H1 (cell line): Measurements from ENCODE around the gene GLUL. TPM values are rescaled to one million over a fixed set of nuclear protein-coding genes. Genes with fewer than 3 reads are reported as not detected.
A peak's percentile ranks its signal among the peaks of the same experiment; 100 is the strongest.

Source experiments
- CTCF ChIA-PET: fragments of 300-600 bp; sonication (Branson Sonifier 250); formaldehyde crosslinking; loops from one replicate; lab custom pipeline; 2021; ENCODE audit not compliant: partially characterized antibody; lab: Charles Lee
- POLR2A ChIA-PET: fragments of 300-600 bp; sonication (Branson Sonifier 250); formaldehyde crosslinking; loops from one replicate; lab custom pipeline; 2021; ENCODE audit warnings: inconsistent platforms; ENCODE audit not compliant: partially characterized antibody; lab: Charles Lee
- DNase-seq, 2 experiments: peaks; one replicate each; pipeline versions ENCODE4 v3.0.0 to v3.0.0-alpha.2; 2010 to 2022; ENCODE audit warnings: low spot score in 2 of 2, low read depth in 1 of 2, mixed read lengths in 1 of 2
- FAIRE-seq: peaks from 2 replicates; lab custom pipeline; 2011; peaks lifted over from hg19 to GRCh38; lab: Jason Lieb, UNC
- H2AFZ ChIP-seq: 2 replicates; pipeline ENCODE4 v1.8.1; 2012; ENCODE audit warnings: low read length, inconsistent platforms
- H2AK5ac ChIP-seq: 2 replicates; pipeline ENCODE4 v1.6.1; 2013; ENCODE audit warnings: low read depth, low read length
- H2BK120ac ChIP-seq: replicated peaks from 2 replicates; pipeline ENCODE3; 2013; ENCODE audit warnings: low read depth, low read length, inconsistent platforms
- H2BK12ac ChIP-seq: 2 replicates; pipeline ENCODE4 v1.6.1; 2013; ENCODE audit warnings: low read depth, low read length
- H2BK15ac ChIP-seq: 2 replicates; pipeline ENCODE4 v1.6.1; 2013; ENCODE audit warnings: low read length
- H2BK20ac ChIP-seq: 2 replicates; pipeline ENCODE4 v1.6.1; 2013; ENCODE audit warnings: low read length
- H2BK5ac ChIP-seq: 2 replicates; pipeline ENCODE4 v1.6.1; 2013; ENCODE audit warnings: low read depth, low read length
- H3K14ac ChIP-seq: 2 replicates; pipeline ENCODE4 v1.6.1; 2013; ENCODE audit warnings: inconsistent platforms; ENCODE audit not compliant: insufficient read length
- H3K18ac ChIP-seq: 2 replicates; pipeline ENCODE4 v1.6.1; 2013; ENCODE audit warnings: low read length; ENCODE audit errors: extremely low read depth
- H3K23ac ChIP-seq: 2 replicates; pipeline ENCODE4 v1.6.1; 2013; ENCODE audit warnings: inconsistent platforms; ENCODE audit not compliant: insufficient read length
- H3K23me2 ChIP-seq: 2 replicates; pipeline ENCODE4 v1.6.1; 2013; ENCODE audit warnings: low read depth, low read length
- H3K27ac ChIP-seq: 2 replicates; pipeline ENCODE4 v1.6.1; 2011; ENCODE audit warnings: low read depth, low read length, inconsistent platforms
- H3K27me3 ChIP-seq, 4 experiments: replicated peaks in 1 of 4; 1 replicate in 1 of 4; 2 replicates in 3 of 4; pipeline versions ENCODE4 v1.6.1 to v1.8.1; 2011 to 2013; ENCODE audit warnings: low read length in 3 of 4, mild to moderate bottlenecking in 3 of 4, inconsistent platforms in 2 of 4, mixed read lengths in 2 of 4, moderate library complexity in 1 of 4; ENCODE audit not compliant: control insufficient read depth in 3 of 4, insufficient read depth in 3 of 4; ENCODE audit errors: extremely low read depth in 1 of 4
- H3K36me3 ChIP-seq, 4 experiments: 2 replicates each; pipeline versions ENCODE4 v1.6.1 to v1.8.1; 2011 to 2013; ENCODE audit warnings: mild to moderate bottlenecking in 4 of 4, low read length in 3 of 4, moderate library complexity in 2 of 4, control low read depth in 1 of 4, inconsistent platforms in 1 of 4; ENCODE audit not compliant: insufficient read depth in 4 of 4, control insufficient read depth in 2 of 4
- H3K4ac ChIP-seq: replicated peaks from 2 replicates; pipeline ENCODE3; 2013; ENCODE audit warnings: low read length, low read depth, mixed read lengths, inconsistent platforms; ENCODE audit not compliant: insufficient read length
- H3K4me1 ChIP-seq, 4 experiments: replicated peaks in 1 of 4; 1 replicate in 1 of 4; 2 replicates in 3 of 4; pipeline versions ENCODE4 v1.6.1 to v1.8.1; 2011 to 2013; ENCODE audit warnings: low read length in 3 of 4, inconsistent platforms in 2 of 4, mixed read lengths in 1 of 4; ENCODE audit not compliant: insufficient read depth in 4 of 4, control insufficient read depth in 3 of 4
- H3K4me2 ChIP-seq, 2 experiments: 2 replicates each; pipeline versions ENCODE4 v1.6.1 to v1.8.1; 2011 to 2013; ENCODE audit warnings: low read depth in 2 of 2, low read length in 2 of 2, control low read depth in 1 of 2, inconsistent platforms in 1 of 2, mild to moderate bottlenecking in 1 of 2; ENCODE audit not compliant: insufficient read depth in 1 of 2
- H3K4me3 ChIP-seq, 4 experiments: fragments of 200-600, 300-600 bp in 1 of 4; sonication (generic), shearing (Covaris generic), sonication (Bioruptor Twin) in 1 of 4; 2 replicates each; pipeline versions ENCODE4 v1.5.1 to v1.8.1; 2011 to 2016; ENCODE audit warnings: low read length in 4 of 4, low read depth in 3 of 4, control low read depth in 2 of 4, inconsistent platforms in 2 of 4, mild to moderate bottlenecking in 2 of 4, mixed read lengths in 1 of 4, moderate library complexity in 1 of 4; ENCODE audit not compliant: insufficient read depth in 2 of 4; ENCODE audit errors: extremely low read depth in 1 of 4
- H3K56ac ChIP-seq: replicated peaks from 2 replicates; pipeline ENCODE3; 2013; ENCODE audit warnings: low read depth, mild to moderate bottlenecking, mixed read lengths, low read length, inconsistent platforms; ENCODE audit not compliant: insufficient read length
- H3K79me1 ChIP-seq: 2 replicates; pipeline ENCODE4 v1.6.1; 2013; ENCODE audit warnings: low read depth, low read length, control low read depth
- H3K79me2 ChIP-seq, 2 experiments: 2 replicates each; pipeline versions ENCODE4 v1.6.1 to v1.8.1; 2012 to 2013; ENCODE audit warnings: low read length in 2 of 2, mild to moderate bottlenecking in 2 of 2, inconsistent platforms in 1 of 2; ENCODE audit not compliant: insufficient read depth in 2 of 2, control insufficient read depth in 1 of 2
- H3K9ac ChIP-seq, 4 experiments: replicated peaks in 1 of 4; 1 replicate in 1 of 4; 2 replicates in 3 of 4; pipeline versions ENCODE4 v1.6.1 to v1.8.1; 2011 to 2013; ENCODE audit warnings: low read depth in 3 of 4, low read length in 3 of 4, control low read depth in 2 of 4, mild to moderate bottlenecking in 2 of 4, moderate library complexity in 2 of 4, inconsistent platforms in 1 of 4; ENCODE audit errors: extremely low read depth in 1 of 4
- H3K9me3 ChIP-seq, 2 experiments: 2 replicates each; pipeline versions ENCODE4 v1.6.1 to v1.8.1; 2012 to 2013; ENCODE audit warnings: mild to moderate bottlenecking in 2 of 2, moderate library complexity in 2 of 2, control low read depth in 1 of 2, inconsistent platforms in 1 of 2, low read depth in 1 of 2, low read length in 1 of 2, mixed read lengths in 1 of 2; ENCODE audit not compliant: insufficient read depth in 2 of 2
- H4K20me1 ChIP-seq, 2 experiments: replicated peaks in 1 of 2; 2 replicates each; pipeline versions ENCODE3 to v1.8.1; 2011 to 2013; ENCODE audit warnings: inconsistent platforms in 2 of 2, low read length in 2 of 2, mild to moderate bottlenecking in 1 of 2; ENCODE audit not compliant: insufficient read depth in 2 of 2, control insufficient read depth in 1 of 2
- H4K5ac ChIP-seq: 2 replicates; pipeline ENCODE4 v1.6.1; 2013; ENCODE audit warnings: low read length, low read depth, mixed read lengths, inconsistent platforms; ENCODE audit not compliant: insufficient read length
- H4K8ac ChIP-seq: 2 replicates; pipeline ENCODE4 v1.8.0; 2013; ENCODE audit warnings: mild to moderate bottlenecking, moderate library complexity, low read length, inconsistent platforms; ENCODE audit not compliant: insufficient read depth; ENCODE audit errors: extremely low read depth
- H4K91ac ChIP-seq: replicated peaks from 2 replicates; pipeline ENCODE3; 2013; ENCODE audit warnings: low read length, mixed read lengths, inconsistent platforms; ENCODE audit not compliant: insufficient read length
- BCL11A ChIP-seq, 2 experiments: IDR thresholded peaks; one replicate each; pipeline ENCODE4 v1.6.1; 2011; ENCODE audit warnings: low read depth in 2 of 2, low read length in 2 of 2, mild to moderate bottlenecking in 2 of 2
- BRCA1 ChIP-seq: IDR thresholded peaks from 2 replicates; pipeline ENCODE4 v1.6.1; 2012; ENCODE audit warnings: low read depth, low read length, improper control_type of control experiment
- CBX5 ChIP-seq: fragments of 300-800, 300-1000 bp; sonication (generic); IDR thresholded peaks from 2 replicates; pipeline ENCODE4 v1.7.1; 2016; ENCODE audit warnings: antibody characterized with exemption, low read length, low read depth
- CHD1 ChIP-seq: IDR thresholded peaks from 2 replicates; pipeline ENCODE4 v1.6.1; 2012; ENCODE audit warnings: low read depth, low read length, improper control_type of control experiment
- E2F6 ChIP-seq: IDR thresholded peaks from 2 replicates; pipeline ENCODE4 v1.6.1; 2012; ENCODE audit warnings: inconsistent platforms
- JUN ChIP-seq: IDR thresholded peaks from 2 replicates; pipeline ENCODE4 v1.6.1; 2011; ENCODE audit warnings: low read depth, mild to moderate bottlenecking, improper control_type of control experiment, low read length
- KDM4A ChIP-seq: IDR thresholded peaks from one replicate; pipeline ENCODE4 v1.7.1; 2012; ENCODE audit warnings: low read depth, mild to moderate bottlenecking, moderate library complexity, low read length, inconsistent platforms; ENCODE audit not compliant: severe bottlenecking
- RAD21 ChIP-seq, 2 experiments: IDR thresholded peaks in 1 of 2; conservative IDR thresholded peaks in 1 of 2; 2 replicates each; pipeline ENCODE4 v1.6.1; 2011; ENCODE audit warnings: low read depth in 2 of 2, low read length in 2 of 2, improper control_type of control experiment in 1 of 2, inconsistent platforms in 1 of 2, mild to moderate bottlenecking in 1 of 2, moderate library complexity in 1 of 2
- SP4 ChIP-seq: IDR thresholded peaks from 2 replicates; pipeline ENCODE4 v1.6.1; 2012; ENCODE audit warnings: low read length, inconsistent platforms
- TBP ChIP-seq: IDR thresholded peaks from 2 replicates; pipeline ENCODE4 v1.6.1; 2011; ENCODE audit warnings: low read depth, low read length, improper control_type of control experiment
- USF2 ChIP-seq: IDR thresholded peaks from 2 replicates; pipeline ENCODE4 v1.6.1; 2011; ENCODE audit warnings: low read length, improper control_type of control experiment
- WGBS, 2 experiments: shearing (Covaris generic) in 1 of 2; methylation state at CpG; one replicate each; pipeline versions ENCODE4 v1.1.6 to v1.1.7; 2013 to 2015; ENCODE audit warnings: low lambda C conversion rate in 2 of 2, mixed read lengths in 2 of 2, inconsistent platforms in 1 of 2, low coverage in 1 of 2, missing lambda C conversion rate in 1 of 2; ENCODE audit not compliant: insufficient replicate concordance in 2 of 2, insufficient coverage in 1 of 2, insufficient read length in 1 of 2; ENCODE audit errors: extremely low coverage in 1 of 2, missing lambda C conversion rate in 1 of 2; 5-methylcytosine and 5-hydroxymethylcytosine counted together
- polyA plus RNA-seq, 7 experiments: library from polyadenylated mRNA; depleted of rRNA in 3 of 7; stranded (reverse) in 5 of 7; unstranded in 2 of 7; fragments of >200 nt in 5 of 7; fragments of 200-250 nt in 2 of 7; gene quantifications; 1 replicate in 5 of 7; 2 replicates in 1 of 7; 4 replicates in 1 of 7; pipeline versions ENCODE4 v1.2.1 to v1.2.3, GENCODE V29; 2011 to 2013; ENCODE audit warnings: missing spikeins in 2 of 7, mixed read lengths in 2 of 7
- total RNA-seq: library from RNA; stranded (reverse); fragmentation: NEBNext Ultra II Directional; extraction: Animal tissue kit (Norgen Biotek cat#: 25700); gene quantifications from 2 replicates; pipeline ENCODE4 v1.2.1, GENCODE V29; 2021

Gene GLUL
- total and polyA plus RNA-seq, 2 of the 8 experiments (the other 6 are each of a cell fraction or from before 2014, with no cell fraction given) = 261 to 453 TPM

GRCh38 chr1:182348961-182349747 is 42.4 kb downstream of the GLUL start:
- no peak overlapping the region for H3K56ac ChIP-seq
- no peaks in the 10 kb centered on the region for H3K27me3 ChIP-seq
- H2BK5ac ChIP-seq = no peak overlapping the region
- H3K18ac ChIP-seq = no peak overlapping the region
- no peak overlapping the region for H3K14ac ChIP-seq
- ChIA-PET POLR2A (interaction anchor here (0.8 to 1.8 kb wide), 2 partner anchors 33 to 41 kb away, joined by 3 to 7 read pairs; no protein-coding TSS in a partner anchor), CTCF (interaction anchor here (0.6 to 1.5 kb wide), 8 partner anchors 9 to 379 kb away, joined by 3 to 6 read pairs (median 3); no protein-coding TSS in a partner anchor)
- no peak for FAIRE-seq
- no peak overlapping the region for H2BK120ac ChIP-seq
- H3K23ac ChIP-seq = no peak overlapping the region
- H3K4ac ChIP-seq = no peak overlapping the region
- DNase-seq = no peak
- 87% methylated on average over 6 of the region's 6 CpGs; no CpG with 5 or more reads in 1 of the 2 experiments for whole genome bisulfite sequencing, 2 experiments
- no peak overlapping the region for H3K27ac ChIP-seq
- H2BK12ac ChIP-seq = no peak overlapping the region
- H2BK20ac ChIP-seq = no peak overlapping the region
- peak overlapping the region; percentile 95 for H2AFZ ChIP-seq
- no peaks in the 10 kb centered on the region for H3K79me1 ChIP-seq
- H3K36me3 ChIP-seq = no peaks in the 10 kb centered on the region
- no peak overlapping the region for H4K91ac ChIP-seq
- no peak overlapping the region for H2BK15ac ChIP-seq
- H4K5ac ChIP-seq = no peak overlapping the region
- no peak overlapping the region for H4K8ac ChIP-seq
- H3K4me3 ChIP-seq = no peak overlapping the region
- no peaks in the 10 kb centered on the region for H3K79me2 ChIP-seq
- no peaks in the 10 kb centered on the region for H3K23me2 ChIP-seq
- no peak overlapping the region for H3K4me2 ChIP-seq
- H4K20me1 ChIP-seq = no peaks in the 10 kb centered on the region
- no peak overlapping the region for H2AK5ac ChIP-seq
- H3K9me3 ChIP-seq = no peaks in the 10 kb centered on the region
- H3K4me1 ChIP-seq = peaks cover 0 to 5% (median 0%) of the 10 kb centered on the region in 4 experiments; a peak in 2 of 7 replicates
- no peak overlapping the region for H3K9ac ChIP-seq
- TF ChIP-seq E2F6 = no peak
- no peak for TF ChIP-seq BRCA1
- no peak for TF ChIP-seq KDM4A
- TF ChIP-seq JUN = no peak
- TF ChIP-seq TBP = no peak
- no peak for TF ChIP-seq SP4
- TF ChIP-seq CHD1 = no peak
- TF ChIP-seq CBX5 = no peak
- TF ChIP-seq RAD21 (IDR thresholded peaks at IDR 0.05 in 1 of 2, conservative IDR thresholded peaks at IDR 0.05 in 1 of 2; ENCODE audit: low read depth in 2 of 2, low read length in 2 of 2) = no peak
- TF ChIP-seq USF2 = no peak
- no peak for TF ChIP-seq BCL11A (IDR thresholded peaks at IDR 0.05; ENCODE audit: low read depth in 2 of 2, low read length in 2 of 2)
